Activated CD4-positive, alpha-beta T cell treated with anti-CD3 and anti-CD28 coated beads, Interleukin-2, amount 10 ng/mL, durations not matched to agents 7 days and 5 days (primary cell): ENCODE data around the gene KHDC4. TPM values are rescaled to one million over a fixed set of nuclear protein-coding genes. Genes with fewer than 3 reads are reported as not detected.

Experiments used
- CTCF ChIA-PET: fragments of 350-600 bp; sonication (Branson Sonifier 250); formaldehyde crosslinking; loops from one replicate; lab custom pipeline; 2021; ENCODE audit warnings: antibody characterized with exemption; lab: Charles Lee
- POLR2A ChIA-PET: fragments of 350-600 bp; sonication (Branson Sonifier 250); formaldehyde crosslinking; loops from one replicate; lab custom pipeline; 2021; ENCODE audit warnings: antibody characterized with exemption; lab: Charles Lee
- DNase-seq: peaks from one replicate; pipeline ENCODE4 v3.0.0-alpha.2; 2020
- H3K27ac Mint-ChIP-seq: one replicate; pipeline ENCODE4 v1.8.0; 2021; ENCODE audit warnings: mild to moderate bottlenecking, moderate library complexity, mixed read lengths
- H3K27me3 Mint-ChIP-seq: one replicate; pipeline ENCODE4 v1.8.0; 2021; ENCODE audit warnings: mixed read lengths
- H3K36me3 Mint-ChIP-seq: one replicate; pipeline ENCODE4 v1.8.0; 2021; ENCODE audit warnings: low read depth, mixed read lengths
- H3K4me1 Mint-ChIP-seq: one replicate; pipeline ENCODE4 v1.8.0; 2021; ENCODE audit warnings: mixed read lengths
- H3K4me3 Mint-ChIP-seq: one replicate; pipeline ENCODE4 v1.8.0; 2021; ENCODE audit warnings: mild to moderate bottlenecking, moderate library complexity, mixed read lengths
- H3K9me3 Mint-ChIP-seq: one replicate; pipeline ENCODE4 v1.8.0; 2021; ENCODE audit warnings: mixed read lengths
- total RNA-seq, 2 experiments: library from RNA; stranded (reverse); gene quantifications; one replicate each; pipeline ENCODE4 v1.2.3, GENCODE V29; 2021

The KHDC4 gene
- total RNA-seq, 2 experiments from 2014 or later, result 66.3 to 67.3 TPM

DNA sequence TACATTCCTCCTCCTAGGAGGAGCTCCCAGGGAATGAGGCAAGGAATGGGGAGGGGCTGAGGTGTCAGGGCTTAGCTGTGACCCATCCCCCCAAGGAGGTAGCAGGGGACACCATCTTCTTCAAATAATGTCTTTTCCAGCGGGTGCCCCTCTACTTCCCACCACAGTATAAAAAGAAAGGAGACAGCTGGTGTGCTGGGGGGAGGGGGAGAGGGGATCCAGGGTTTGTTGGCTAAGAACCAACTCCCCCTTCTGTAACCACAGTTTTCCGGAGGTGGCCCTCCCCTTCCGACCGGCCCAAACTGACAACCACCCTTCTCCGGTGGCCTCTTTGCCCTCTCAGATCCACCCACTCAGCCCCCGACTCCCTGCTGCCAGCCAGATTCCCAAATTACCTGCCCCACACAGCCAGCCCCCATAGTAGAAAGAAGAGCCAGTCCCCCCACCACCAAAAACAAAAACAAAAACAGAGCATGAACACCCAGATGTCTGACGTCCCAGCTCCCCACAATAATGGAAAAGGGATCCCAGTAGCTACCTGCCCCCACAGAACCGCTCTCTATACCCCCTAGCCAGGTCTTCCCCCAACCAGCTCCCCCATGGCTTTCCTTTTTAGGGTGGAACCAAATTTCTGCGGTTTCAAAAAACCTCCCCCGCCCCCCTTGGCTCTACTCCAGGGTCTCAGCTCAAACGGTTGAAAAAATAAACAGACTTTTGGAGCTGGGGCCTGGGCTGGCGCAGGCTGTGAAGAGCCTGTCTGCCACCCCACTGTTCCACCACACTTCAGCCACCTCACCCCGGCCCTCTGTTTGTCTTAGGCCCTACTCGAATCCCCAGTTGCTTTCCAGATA is 42.1 kb upstream of the KHDC4 start:
- H3K27me3 Mint-ChIP-seq, result no peaks in the 10 kb centered on the region
- POLR2A ChIA-PET, result interaction anchor here (0.5 to 0.6 kb wide), 3 partner anchors 30 to 307 kb away, joined by 3 to 4 read pairs (median 3); no protein-coding TSS in a partner anchor
- CTCF ChIA-PET, result interaction anchor here (0.6 to 5.0 kb wide), 15 partner anchors 9 to 653 kb away, joined by 3 to 38 read pairs (median 4); no protein-coding TSS in a partner anchor
- H3K4me3 Mint-ChIP-seq, result peak overlapping the region; percentile 99
- H3K27ac Mint-ChIP-seq, result peak overlapping the region; percentile 87
- H3K36me3 Mint-ChIP-seq, result peaks cover 53% of the 10 kb centered on the region
- no peaks in the 10 kb centered on the region for H3K9me3 Mint-ChIP-seq
- peak; percentile 56 for DNase-seq
- peaks cover 69% of the 10 kb centered on the region for H3K4me1 Mint-ChIP-seq

- peaks cover 69% of the 10 kb centered on the region for H3K4me1 Mint-ChIP-seq
- ChIA-PET CTCF (interaction anchor here (0.6 to 5.0 kb wide), 10 partner anchors 8 to 122 kb away, joined by 3 to 38 read pairs (median 6); no protein-coding TSS in a partner anchor), POLR2A (interaction anchor here (1.0 kb wide), 1 partner anchor 8 kb away, joined by 3 read pairs; no protein-coding TSS in a partner anchor)
- DNase-seq, result no peak
- H3K4me3 Mint-ChIP-seq, result peak overlapping the region; percentile 99
- no peaks in the 10 kb centered on the region for H3K27me3 Mint-ChIP-seq
- H3K9me3 Mint-ChIP-seq, result no peaks in the 10 kb centered on the region
- H3K27ac Mint-ChIP-seq, result peak overlapping the region; percentile 87
- peaks cover 55% of the 10 kb centered on the region for H3K36me3 Mint-ChIP-seq
These were observed 41.3 kb upstream of the KHDC4 start for GRCh38 chr1:155975375-155976061.

- Mint-ChIP-seq H3K4me1 (peaks cover 70% of the 10 kb centered on the region), H3K27ac (peak overlapping the region; percentile 87), H3K4me3 (peak overlapping the region; percentile 99), H3K9me3 (no peaks in the 10 kb centered on the region), H3K36me3 (peaks cover 64% of the 10 kb centered on the region), H3K27me3 (no peaks in the 10 kb centered on the region)
- ChIA-PET POLR2A (interaction anchor here (1.0 kb wide), 1 partner anchor 9 kb away, joined by 3 read pairs; no protein-coding TSS in a partner anchor), CTCF (interaction anchor here (0.6 to 2.6 kb wide), 6 partner anchors 8 to 80 kb away, joined by 3 to 15 read pairs (median 4); no protein-coding TSS in a partner anchor)
- no peak for DNase-seq
These were observed 40.2 kb upstream of the KHDC4 start for GRCh38 chr1:155974208-155975115.

DNA sequence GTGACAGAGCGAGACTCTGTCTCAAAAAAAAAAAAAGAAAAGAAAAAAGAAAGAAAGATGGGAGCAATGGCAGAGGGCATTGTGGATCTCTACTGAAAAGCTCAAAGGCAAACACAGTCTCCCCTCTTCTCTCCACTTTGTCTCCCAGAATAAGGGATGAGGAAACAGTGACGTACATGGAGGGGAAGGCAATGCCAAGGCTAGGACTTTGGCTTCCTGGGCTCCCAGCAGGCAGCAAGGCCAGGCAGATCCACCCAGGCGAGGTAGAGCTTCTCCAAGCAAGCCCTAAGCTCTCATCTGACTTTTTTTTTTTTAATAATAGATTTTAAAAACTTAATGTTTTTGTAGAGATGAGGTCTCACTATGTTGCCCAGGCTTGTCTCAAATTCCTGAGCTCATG is 39.5 kb upstream of the KHDC4 start:
- ChIA-PET CTCF (interaction anchor here (0.6 to 2.6 kb wide), 3 partner anchors 10 to 79 kb away, joined by 3 to 15 read pairs (median 9); no protein-coding TSS in a partner anchor), POLR2A (no interaction called here)
- Mint-ChIP-seq H3K9me3 (no peaks in the 10 kb centered on the region), H3K27ac (peak overlapping the region; percentile 87), H3K4me1 (peaks cover 75% of the 10 kb centered on the region), H3K27me3 (no peaks in the 10 kb centered on the region), H3K36me3 (peaks cover 69% of the 10 kb centered on the region), H3K4me3 (no peak overlapping the region)
- no peak for DNase-seq

DNA sequence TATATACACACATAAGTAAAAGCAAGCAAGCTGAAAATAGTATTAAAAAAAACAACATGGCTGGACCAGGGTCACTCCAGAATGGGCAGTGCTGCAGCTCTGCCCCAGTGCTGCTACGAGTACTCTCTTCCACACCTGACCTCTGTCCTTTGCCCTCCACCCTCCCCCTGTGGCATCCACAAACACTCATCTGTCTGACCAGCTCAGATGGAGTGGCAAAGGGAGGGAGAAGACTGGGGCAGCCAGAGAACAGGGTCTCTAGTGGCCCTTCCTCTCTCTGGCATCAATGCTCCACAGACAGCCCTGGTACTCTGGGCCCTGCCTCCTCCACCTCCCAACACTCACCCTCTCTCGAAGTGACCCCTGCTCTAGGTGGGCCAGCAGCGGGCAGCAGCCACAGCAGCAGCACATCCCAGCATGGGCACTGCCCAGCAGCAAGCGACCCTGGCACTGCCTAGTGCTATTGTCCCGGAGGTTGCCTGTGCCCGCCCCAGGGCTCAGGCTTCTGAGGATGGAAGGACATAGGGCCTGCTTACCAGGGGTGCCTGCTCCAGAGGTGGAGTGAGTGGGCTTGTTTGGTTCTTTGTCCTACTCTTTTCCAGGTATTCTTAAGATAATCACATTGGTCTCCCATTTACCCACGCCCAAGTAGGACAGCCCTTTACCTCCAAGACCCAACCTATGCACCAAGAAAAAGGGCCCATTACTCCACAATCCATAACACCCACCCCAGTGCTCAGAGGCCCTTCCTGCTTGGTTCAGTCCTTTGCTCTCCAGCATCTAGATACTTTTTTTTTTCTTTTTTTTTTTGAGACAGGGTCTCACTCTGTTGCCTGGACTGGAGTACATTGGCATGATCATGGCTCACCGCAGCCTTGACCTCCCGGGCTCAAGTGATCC is 37.9 kb upstream of the KHDC4 start:
- CTCF ChIA-PET, result interaction anchor here (2.6 kb wide), 1 partner anchor 18 kb away, joined by 9 read pairs; no protein-coding TSS in a partner anchor
- no peaks in the 10 kb centered on the region for H3K27me3 Mint-ChIP-seq
- H3K27ac Mint-ChIP-seq, result peak overlapping the region; percentile 76
- H3K4me3 Mint-ChIP-seq, result peak overlapping the region; percentile 8
- no peaks in the 10 kb centered on the region for H3K9me3 Mint-ChIP-seq
- no peak for DNase-seq
- H3K4me1 Mint-ChIP-seq, result peaks cover 91% of the 10 kb centered on the region
- POLR2A ChIA-PET, result no interaction called here
- peaks cover 76% of the 10 kb centered on the region for H3K36me3 Mint-ChIP-seq

DNA sequence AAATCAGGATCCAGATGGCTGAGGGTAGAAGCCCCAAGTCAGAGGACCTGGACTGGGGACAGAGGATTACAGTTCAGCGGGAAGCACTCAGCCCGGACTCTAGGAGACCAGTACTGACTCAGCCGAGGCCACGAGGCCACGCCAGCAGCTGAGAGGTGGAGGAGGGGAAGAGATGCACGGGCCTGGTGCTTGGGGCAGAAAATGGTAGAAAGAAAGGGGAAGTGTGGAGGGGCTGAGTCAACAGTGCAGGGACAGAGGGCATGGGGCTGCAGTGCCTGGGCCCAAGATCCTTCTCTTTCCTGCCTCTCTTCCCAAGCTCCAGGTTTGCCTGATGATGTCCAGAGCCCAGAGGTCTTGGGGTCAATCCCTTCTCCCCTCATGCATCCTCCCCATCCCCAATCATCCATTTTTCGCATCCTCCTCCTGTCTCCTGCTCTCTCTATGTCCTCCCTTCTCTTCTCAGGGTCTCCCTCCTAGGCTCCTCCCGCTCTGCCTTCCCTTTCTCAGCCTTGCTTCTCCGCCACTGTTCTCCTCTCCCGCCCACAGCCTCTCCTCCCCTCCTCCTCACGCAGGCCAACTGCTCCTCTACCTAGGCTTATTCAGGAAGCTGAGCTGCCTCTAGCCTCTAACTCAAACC is 36.4 kb upstream of the KHDC4 start:
- POLR2A ChIA-PET, result interaction anchor here (0.5 to 0.7 kb wide), 2 partner anchors 75 to 77 kb away, joined by 3 to 4 read pairs; no protein-coding TSS in a partner anchor
- CTCF ChIA-PET, result interaction anchor here (1.3 kb wide), 2 partner anchors 10 to 12 kb away, joined by 3 read pairs; no protein-coding TSS in a partner anchor
- DNase-seq, result no peak
- Mint-ChIP-seq H3K9me3 (no peaks in the 10 kb centered on the region), H3K27ac (peak overlapping the region; percentile 83), H3K36me3 (peaks cover 78% of the 10 kb centered on the region), H3K4me3 (peak overlapping the region; percentile 19), H3K4me1 (peaks cover 95% of the 10 kb centered on the region), H3K27me3 (no peaks in the 10 kb centered on the region)

DNA sequence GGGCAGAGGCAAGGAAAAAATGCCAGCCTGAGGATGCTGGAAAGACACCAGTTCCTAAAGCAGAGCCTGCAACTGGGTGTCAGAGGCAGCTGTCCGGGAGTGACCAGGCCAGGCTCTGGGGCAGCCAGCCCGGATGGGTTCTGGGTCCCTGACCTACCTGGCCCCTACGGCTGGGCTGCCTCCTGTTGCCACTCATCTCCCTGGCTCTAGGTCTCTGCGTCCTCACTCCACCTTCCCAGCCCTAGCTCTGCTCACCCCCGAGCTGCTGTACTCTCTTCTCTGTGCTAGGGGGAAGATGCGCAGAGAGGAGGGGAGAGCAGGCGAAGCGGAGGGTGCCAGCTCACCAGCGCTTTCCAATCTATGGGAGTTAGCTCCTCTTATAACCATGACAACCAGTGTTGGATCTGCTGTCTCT is 35.2 kb upstream of the KHDC4 start:
- CTCF ChIA-PET, result interaction anchor here (0.5 to 1.4 kb wide), 2 partner anchors 20 to 58 kb away, joined by 3 read pairs; no protein-coding TSS in a partner anchor
- POLR2A ChIA-PET, result no interaction called here
- no peak for DNase-seq
- Mint-ChIP-seq H3K4me3 (no peak overlapping the region), H3K27me3 (no peaks in the 10 kb centered on the region), H3K27ac (peak overlapping the region; percentile 81), H3K9me3 (no peaks in the 10 kb centered on the region), H3K4me1 (peaks cover 86% of the 10 kb centered on the region), H3K36me3 (peaks cover 76% of the 10 kb centered on the region)

DNA sequence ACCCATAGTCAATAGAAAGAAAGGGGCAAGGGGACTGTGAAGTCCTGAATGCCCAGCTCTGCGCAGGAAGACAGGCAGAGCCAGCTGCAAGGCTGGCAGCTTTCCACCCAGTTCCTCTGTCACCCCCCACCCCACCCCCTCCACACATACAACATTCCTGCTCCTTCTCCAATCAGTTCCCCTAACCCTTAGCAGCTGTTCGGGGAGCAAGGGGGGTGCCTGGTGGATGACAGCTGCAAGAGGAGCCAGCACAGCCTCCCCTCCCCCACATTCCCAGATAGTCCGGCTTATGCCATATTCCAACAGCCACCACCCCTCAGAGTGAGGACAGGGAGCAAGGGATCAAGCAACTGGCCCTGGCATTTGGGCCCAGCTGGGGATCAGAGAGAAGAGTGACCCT is 34.5 kb upstream of the KHDC4 start:
- Mint-ChIP-seq H3K4me1 (peaks cover 83% of the 10 kb centered on the region), H3K9me3 (no peaks in the 10 kb centered on the region), H3K4me3 (peak overlapping the region; percentile 40), H3K27ac (peak overlapping the region; percentile 90), H3K27me3 (no peaks in the 10 kb centered on the region), H3K36me3 (peaks cover 75% of the 10 kb centered on the region)
- ChIA-PET POLR2A (interaction anchor here (1.1 to 1.5 kb wide), 2 partner anchors 22 to 35 kb away, joined by 3 to 4 read pairs; partner anchors contain the start of gene KHDC4), CTCF (interaction anchor here (0.6 to 3.6 kb wide), 7 partner anchors 9 to 836 kb away, joined by 3 to 35 read pairs (median 3); partner anchors contain the start of gene ARHGEF2)
- no peak for DNase-seq

DNA sequence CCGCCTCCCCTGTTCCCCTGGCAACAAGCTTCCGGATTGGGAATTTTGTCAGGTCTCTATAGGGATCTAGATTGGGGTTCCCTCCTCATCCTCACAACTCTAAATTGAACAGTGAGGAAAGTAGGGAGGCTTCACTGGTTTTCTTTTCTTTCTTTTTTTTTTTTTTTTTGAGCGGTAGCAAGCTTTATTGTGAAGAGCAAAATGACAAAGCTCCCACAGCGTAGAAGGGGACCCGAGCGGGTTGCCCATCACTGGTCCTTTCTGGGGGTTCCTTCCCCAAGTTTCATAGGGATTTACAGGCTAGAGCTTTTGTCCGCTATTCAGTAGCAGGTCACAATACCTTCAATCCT is 33.8 kb upstream of the KHDC4 start:
- peak overlapping the region; percentile 40 for H3K4me3 Mint-ChIP-seq
- peak overlapping the region; percentile 90 for H3K27ac Mint-ChIP-seq
- H3K36me3 Mint-ChIP-seq, result peaks cover 69% of the 10 kb centered on the region
- H3K4me1 Mint-ChIP-seq, result peaks cover 76% of the 10 kb centered on the region
- POLR2A ChIA-PET, result interaction anchor here (1.1 to 1.5 kb wide), 2 partner anchors 22 to 34 kb away, joined by 3 to 4 read pairs; partner anchors contain the start of gene KHDC4
- H3K9me3 Mint-ChIP-seq, result no peaks in the 10 kb centered on the region
- DNase-seq, result no peak
- CTCF ChIA-PET, result interaction anchor here (0.5 to 3.6 kb wide), 10 partner anchors 10 to 835 kb away, joined by 3 to 35 read pairs (median 3); partner anchors contain the start of gene ARHGEF2
- H3K27me3 Mint-ChIP-seq, result no peaks in the 10 kb centered on the region

DNA sequence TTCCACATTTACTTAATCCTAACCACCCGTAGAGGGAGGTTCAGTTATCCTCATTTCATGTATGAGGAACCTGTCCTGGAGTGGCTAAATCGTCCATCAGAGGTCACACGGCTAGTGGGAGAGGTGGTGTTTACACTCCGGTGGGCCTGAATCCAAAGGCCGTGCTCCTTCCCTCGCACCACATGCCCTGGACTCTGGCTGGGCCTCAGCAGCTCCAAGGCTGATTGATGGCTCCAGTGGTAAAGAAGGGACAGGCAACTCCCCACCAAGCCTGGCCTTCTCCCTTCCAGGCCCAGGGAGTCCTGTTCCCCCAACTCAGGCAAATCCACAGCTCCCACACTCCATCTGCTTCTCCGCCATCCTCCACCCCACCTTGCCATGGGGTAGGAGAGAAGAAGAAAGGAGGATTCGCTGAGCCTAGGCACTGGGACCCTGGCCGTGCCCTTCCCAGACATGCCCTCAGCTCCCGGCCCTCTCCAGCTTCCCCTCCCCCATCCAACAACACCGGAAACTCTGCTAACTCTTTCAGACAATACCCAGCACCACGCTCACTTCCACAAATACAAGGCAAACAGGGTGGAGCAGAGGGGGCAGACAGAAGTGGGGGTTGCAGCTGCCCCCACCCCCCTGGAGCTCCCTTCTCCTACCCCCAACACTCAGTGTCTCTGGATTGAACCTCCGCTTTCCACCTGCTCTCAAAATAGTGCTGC is 33.3 kb upstream of the KHDC4 start:
- H3K36me3 Mint-ChIP-seq, result peaks cover 69% of the 10 kb centered on the region
- peaks cover 76% of the 10 kb centered on the region for H3K4me1 Mint-ChIP-seq
- peak; percentile 47 for DNase-seq
- CTCF ChIA-PET, result interaction anchor here (0.5 to 3.6 kb wide), 11 partner anchors 7 to 99 kb away, joined by 3 to 35 read pairs (median 3); partner anchors contain the start of gene ARHGEF2
- no peaks in the 10 kb centered on the region for H3K9me3 Mint-ChIP-seq
- peak overlapping the region; percentile 90 for H3K27ac Mint-ChIP-seq
- H3K27me3 Mint-ChIP-seq, result no peaks in the 10 kb centered on the region
- POLR2A ChIA-PET, result interaction anchor here (1.5 kb wide), 1 partner anchor 34 kb away, joined by 3 read pairs; the partner anchor contains the start of gene KHDC4
- H3K4me3 Mint-ChIP-seq, result peak overlapping the region; percentile 40
